Measurements from ENCODE around the gene TPSAB1.

Gene TPSAB1

DNA sequence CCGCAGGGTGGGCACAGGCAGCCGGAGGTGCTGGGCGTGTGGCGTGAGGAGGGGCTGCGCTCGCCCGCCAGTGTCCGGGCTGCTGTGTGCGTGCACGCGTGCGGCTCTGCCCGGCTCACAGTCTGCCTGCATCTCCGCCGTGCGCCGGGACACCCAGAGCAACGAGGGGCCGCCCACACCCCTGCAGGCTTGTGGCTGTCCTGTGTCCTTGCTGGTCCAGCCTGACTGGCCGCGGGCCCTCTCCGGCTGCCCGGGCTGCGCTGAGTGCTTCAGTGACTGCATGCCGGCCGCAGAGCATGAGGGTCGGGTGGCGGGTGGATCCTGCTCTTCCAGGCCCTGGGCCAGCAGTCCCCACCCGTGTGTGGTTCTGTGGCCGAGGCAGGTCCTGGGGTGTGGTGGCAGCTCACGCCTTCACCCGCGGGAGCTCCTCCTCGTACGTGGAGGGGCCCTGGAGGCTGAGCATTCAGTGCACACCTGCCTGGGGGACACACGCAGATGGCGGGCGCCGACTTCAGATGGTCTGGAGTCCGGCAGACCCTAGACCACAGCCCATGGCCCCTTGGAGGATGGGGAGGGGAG lies 27.8 kb upstream of the TPSAB1 start:
- Histone ChIP-seq H3K36me3 (ENCODE audit: insufficient read depth, low read depth, low read length) (peaks cover 13% of the 10 kb centered on the region; the same call in 1 of the 2 replicates), H3K9me3 (ENCODE audit: insufficient read depth, low read depth, low read length) (no peaks in the 10 kb centered on the region), H3K4me3 (ENCODE audit: low read length) (no peak overlapping the region), H3K27ac (ENCODE audit: low read length) (no peak overlapping the region), H3K9ac (ENCODE audit: low read depth, low read length) (no peak overlapping the region), H3K27me3 (ENCODE audit: insufficient read depth, low read length) (no peaks in the 10 kb centered on the region), H3K4me1 (ENCODE audit: insufficient read depth, low read length) (no peaks in the 10 kb centered on the region)

DNA sequence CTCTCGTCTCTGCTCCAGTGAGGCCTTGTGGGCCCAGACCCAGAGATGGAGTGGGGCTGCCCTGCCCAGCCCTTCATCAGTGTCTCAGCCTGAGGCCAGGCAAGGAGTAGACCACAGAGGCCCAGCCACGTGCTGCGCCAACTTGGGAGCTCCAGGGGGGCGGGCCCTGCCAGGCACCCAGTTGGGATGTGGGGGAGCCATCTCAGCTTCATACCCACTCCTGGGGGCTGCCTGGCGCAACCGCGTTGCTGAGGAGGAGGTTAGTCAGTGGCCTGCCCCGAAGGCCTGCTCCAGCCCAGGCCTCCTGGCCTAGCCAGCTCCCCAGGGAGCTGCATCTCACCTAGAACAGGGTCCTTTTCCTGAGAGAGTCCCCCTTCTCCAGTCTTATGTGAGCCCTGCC lies 27.3 kb upstream of the TPSAB1 start:
- Histone ChIP-seq H3K9me3 (ENCODE audit: insufficient read depth, low read depth, low read length) (no peaks in the 10 kb centered on the region), H3K9ac (ENCODE audit: low read depth, low read length) (no peak overlapping the region), H3K27me3 (ENCODE audit: insufficient read depth, low read length) (no peaks in the 10 kb centered on the region), H3K36me3 (ENCODE audit: insufficient read depth, low read depth, low read length) (peaks cover 15% of the 10 kb centered on the region; the same call in 1 of the 2 replicates), H3K4me3 (ENCODE audit: low read length) (no peak overlapping the region), H3K4me1 (ENCODE audit: insufficient read depth, low read length) (no peaks in the 10 kb centered on the region), H3K27ac (ENCODE audit: low read length) (no peak overlapping the region)

DNA sequence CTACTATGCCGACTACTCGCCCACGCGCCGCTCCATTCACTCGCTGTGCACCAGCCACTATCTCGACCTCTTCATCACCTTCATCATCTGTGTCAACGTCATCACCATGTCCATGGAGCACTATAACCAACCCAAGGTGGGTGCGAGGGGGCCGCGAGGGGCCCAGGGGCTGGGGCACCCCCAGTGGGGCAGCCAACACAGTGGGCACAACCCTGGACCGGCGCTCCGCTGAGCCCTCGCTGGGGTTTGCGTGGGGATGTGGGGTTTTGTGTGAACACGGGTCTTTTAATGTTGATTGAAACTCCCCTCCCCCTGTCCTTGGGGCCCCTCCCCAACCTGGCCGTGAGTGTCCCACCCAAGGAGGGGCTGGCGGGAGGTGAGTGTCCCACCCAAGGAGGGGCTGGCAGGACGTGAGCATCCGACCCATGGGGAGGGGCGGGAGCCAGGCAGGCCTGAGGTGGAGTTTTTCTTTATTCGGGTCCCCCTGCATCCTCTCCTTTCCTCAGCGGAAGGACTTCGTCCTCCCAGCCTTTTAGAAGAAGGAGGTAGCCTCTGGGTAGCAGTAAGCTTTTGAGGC lies 26.6 kb upstream of the TPSAB1 start:
- peaks cover 15% of the 10 kb centered on the region; the same call in 1 of the 2 replicates for H3K36me3 ChIP-seq (ENCODE audit: insufficient read depth, low read depth, low read length)
- no peak overlapping the region for H3K4me3 ChIP-seq (ENCODE audit: low read length)
- H3K9ac ChIP-seq (ENCODE audit: low read depth, low read length): no peak overlapping the region
- H3K4me1 ChIP-seq (ENCODE audit: insufficient read depth, low read length): no peaks in the 10 kb centered on the region
- no peaks in the 10 kb centered on the region for H3K27me3 ChIP-seq (ENCODE audit: insufficient read depth, low read length)
- no peak overlapping the region for H3K27ac ChIP-seq (ENCODE audit: low read length)
- H3K9me3 ChIP-seq (ENCODE audit: insufficient read depth, low read depth, low read length): no peaks in the 10 kb centered on the region

DNA sequence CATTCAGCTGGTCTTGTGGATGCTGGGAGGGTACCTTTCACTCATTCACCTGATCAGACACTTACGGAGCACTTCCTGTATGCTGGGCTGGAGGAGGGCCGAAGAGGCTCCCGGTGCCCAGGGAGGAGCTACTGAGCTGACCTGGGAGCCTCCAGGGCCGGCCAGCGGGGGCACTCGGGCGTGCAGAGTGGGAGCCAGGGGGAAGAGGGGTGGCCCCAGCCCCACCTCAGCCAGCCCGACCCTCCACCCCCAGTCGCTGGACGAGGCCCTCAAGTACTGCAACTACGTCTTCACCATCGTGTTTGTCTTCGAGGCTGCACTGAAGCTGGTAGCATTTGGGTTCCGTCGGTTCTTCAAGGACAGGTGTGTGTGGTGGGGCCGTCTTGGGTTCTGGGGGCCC lies 25.8 kb upstream of the TPSAB1 start:
- Histone ChIP-seq H3K27ac (ENCODE audit: low read length) (no peak overlapping the region), H3K9ac (ENCODE audit: low read depth, low read length) (no peak overlapping the region), H3K4me1 (ENCODE audit: insufficient read depth, low read length) (no peaks in the 10 kb centered on the region), H3K4me3 (ENCODE audit: low read length) (no peak overlapping the region), H3K27me3 (ENCODE audit: insufficient read depth, low read length) (no peaks in the 10 kb centered on the region), H3K9me3 (ENCODE audit: insufficient read depth, low read depth, low read length) (no peaks in the 10 kb centered on the region), H3K36me3 (ENCODE audit: insufficient read depth, low read depth, low read length) (peaks cover 15% of the 10 kb centered on the region; the same call in 1 of the 2 replicates)

DNA sequence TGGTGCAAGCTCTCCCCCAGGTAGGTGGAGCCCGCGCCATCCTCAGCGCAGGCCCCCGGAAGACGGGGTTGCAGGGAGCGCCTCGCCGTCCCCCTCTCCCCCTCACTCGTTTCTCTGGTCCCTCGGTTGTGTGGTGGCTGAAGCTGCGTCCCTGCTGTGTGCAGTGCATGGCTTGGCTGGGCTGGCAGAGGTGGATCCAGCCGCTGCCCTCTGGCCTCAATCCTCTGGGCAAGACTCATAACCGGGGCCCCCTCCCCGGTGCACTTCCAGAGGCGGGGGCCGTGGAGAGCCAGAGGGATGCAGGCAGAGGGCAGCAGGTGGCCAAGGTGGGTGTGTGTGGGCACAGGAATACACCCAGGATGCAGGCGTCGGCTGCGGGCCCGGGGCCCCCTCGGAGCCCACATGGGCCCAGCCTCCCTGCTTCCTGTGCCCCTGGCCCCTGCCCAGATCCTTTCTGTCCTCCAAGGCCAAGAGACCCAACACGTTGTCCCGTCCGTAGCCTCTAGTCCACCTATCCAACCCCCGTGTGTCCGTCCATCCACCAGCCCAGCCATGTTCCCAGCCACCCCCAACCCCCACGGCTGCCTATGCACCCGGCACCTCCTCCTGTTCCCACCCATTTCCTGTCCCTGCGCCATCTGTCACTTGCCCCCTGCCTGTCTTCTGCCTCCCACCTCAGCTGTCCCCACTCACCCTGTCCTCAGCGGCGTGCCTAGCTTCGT lies 24.8 kb upstream of the TPSAB1 start:
- Histone ChIP-seq H3K4me3 (ENCODE audit: low read length) (no peak overlapping the region), H3K9me3 (ENCODE audit: insufficient read depth, low read depth, low read length) (no peaks in the 10 kb centered on the region), H3K27me3 (ENCODE audit: insufficient read depth, low read length) (no peaks in the 10 kb centered on the region), H3K27ac (ENCODE audit: low read length) (no peak overlapping the region), H3K4me1 (ENCODE audit: insufficient read depth, low read length) (no peaks in the 10 kb centered on the region), H3K9ac (ENCODE audit: low read depth, low read length) (no peak overlapping the region), H3K36me3 (ENCODE audit: insufficient read depth, low read depth, low read length) (peaks cover 20% of the 10 kb centered on the region; the same call in 1 of the 2 replicates)

DNA sequence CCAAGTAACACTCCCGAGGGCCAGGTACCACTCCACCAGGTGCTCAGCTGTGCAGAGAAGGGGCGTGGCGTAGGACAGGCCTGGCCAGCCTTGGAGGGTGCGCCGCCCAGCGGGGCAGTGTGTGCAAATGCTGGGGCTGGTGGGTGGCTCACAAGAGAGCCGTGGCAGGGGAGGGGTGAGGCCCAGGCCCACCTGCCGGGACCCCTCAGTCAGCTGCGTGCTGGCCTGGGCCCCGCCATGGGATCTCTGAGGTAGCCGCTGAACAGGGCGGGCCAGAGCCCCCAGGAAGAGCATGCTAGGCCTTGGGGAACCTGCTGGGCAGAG lies 24.2 kb upstream of the TPSAB1 start:
- Histone ChIP-seq H3K9ac (ENCODE audit: low read depth, low read length) (no peak overlapping the region), H3K4me1 (ENCODE audit: insufficient read depth, low read length) (no peaks in the 10 kb centered on the region), H3K27ac (ENCODE audit: low read length) (no peak overlapping the region), H3K36me3 (ENCODE audit: insufficient read depth, low read depth, low read length) (peaks cover 20% of the 10 kb centered on the region; the same call in 1 of the 2 replicates), H3K27me3 (ENCODE audit: insufficient read depth, low read length) (no peaks in the 10 kb centered on the region), H3K9me3 (ENCODE audit: insufficient read depth, low read depth, low read length) (no peaks in the 10 kb centered on the region), H3K4me3 (ENCODE audit: low read length) (no peak overlapping the region)

DNA sequence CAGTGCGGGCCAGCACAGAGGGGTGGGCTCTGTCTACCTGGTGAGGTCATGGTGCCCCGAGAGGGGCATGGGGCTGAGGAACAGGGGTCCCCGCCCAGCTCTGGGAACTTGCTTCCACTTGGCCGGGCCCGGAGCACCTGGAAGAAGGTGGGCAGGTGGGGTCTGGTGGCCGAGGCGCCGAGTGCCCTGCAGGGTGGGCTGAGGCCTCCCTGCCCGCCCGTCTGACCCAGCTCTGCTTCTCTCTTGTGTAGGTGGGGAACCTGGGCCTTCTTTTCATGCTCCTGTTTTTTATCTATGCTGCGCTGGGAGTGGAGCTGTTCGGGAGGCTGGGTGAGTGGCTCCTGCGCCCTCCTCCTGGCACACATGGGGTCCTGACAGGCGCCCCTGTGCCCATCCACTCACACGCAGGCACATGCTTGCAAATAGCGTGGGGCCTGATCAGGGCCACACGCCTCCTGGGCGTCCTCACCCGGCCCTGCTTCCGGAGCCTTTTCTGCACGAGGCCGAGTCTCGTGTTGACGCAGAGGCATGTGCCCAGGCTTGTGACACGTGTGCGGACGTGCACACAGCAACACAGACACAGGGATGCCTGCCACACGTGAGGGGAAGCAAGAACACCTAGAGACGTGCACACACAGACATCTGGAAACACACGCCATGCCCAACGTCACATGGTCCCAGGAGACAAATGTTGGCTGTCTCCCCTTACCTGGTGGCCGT lies 23.7 kb upstream of the TPSAB1 start:
- Histone ChIP-seq H3K4me3 (ENCODE audit: low read length) (no peak overlapping the region), H3K4me1 (ENCODE audit: insufficient read depth, low read length) (no peaks in the 10 kb centered on the region), H3K9ac (ENCODE audit: low read depth, low read length) (no peak overlapping the region), H3K9me3 (ENCODE audit: insufficient read depth, low read depth, low read length) (no peaks in the 10 kb centered on the region), H3K36me3 (ENCODE audit: insufficient read depth, low read depth, low read length) (peaks cover 20% of the 10 kb centered on the region; the same call in 1 of the 2 replicates), H3K27ac (ENCODE audit: low read length) (no peak overlapping the region), H3K27me3 (ENCODE audit: insufficient read depth, low read length) (no peaks in the 10 kb centered on the region)

DNA sequence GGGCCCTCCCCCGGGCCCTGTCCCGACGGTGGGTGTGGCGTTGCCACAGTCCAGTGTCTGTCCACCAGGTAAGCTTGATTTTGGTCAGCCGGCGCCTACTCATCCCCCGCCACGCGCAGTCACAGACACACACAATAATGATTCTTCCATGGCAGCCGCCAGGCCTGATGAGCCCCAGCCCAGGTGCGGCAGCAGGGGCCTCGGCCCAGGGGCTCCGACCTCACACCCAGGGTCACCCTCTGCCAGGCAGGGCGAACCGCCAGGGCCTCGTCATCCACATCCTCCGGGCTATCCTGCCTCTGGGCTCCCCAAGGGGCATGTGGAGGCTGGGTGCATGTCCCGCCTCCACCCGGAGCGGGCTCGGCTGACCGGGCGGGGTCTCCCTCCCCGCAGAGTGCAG lies 23.0 kb upstream of the TPSAB1 start:
- Histone ChIP-seq H3K9ac (ENCODE audit: low read depth, low read length) (no peak overlapping the region), H3K27me3 (ENCODE audit: insufficient read depth, low read length) (no peaks in the 10 kb centered on the region), H3K36me3 (ENCODE audit: insufficient read depth, low read depth, low read length) (peaks cover 20% of the 10 kb centered on the region; the same call in 1 of the 2 replicates)

DNA sequence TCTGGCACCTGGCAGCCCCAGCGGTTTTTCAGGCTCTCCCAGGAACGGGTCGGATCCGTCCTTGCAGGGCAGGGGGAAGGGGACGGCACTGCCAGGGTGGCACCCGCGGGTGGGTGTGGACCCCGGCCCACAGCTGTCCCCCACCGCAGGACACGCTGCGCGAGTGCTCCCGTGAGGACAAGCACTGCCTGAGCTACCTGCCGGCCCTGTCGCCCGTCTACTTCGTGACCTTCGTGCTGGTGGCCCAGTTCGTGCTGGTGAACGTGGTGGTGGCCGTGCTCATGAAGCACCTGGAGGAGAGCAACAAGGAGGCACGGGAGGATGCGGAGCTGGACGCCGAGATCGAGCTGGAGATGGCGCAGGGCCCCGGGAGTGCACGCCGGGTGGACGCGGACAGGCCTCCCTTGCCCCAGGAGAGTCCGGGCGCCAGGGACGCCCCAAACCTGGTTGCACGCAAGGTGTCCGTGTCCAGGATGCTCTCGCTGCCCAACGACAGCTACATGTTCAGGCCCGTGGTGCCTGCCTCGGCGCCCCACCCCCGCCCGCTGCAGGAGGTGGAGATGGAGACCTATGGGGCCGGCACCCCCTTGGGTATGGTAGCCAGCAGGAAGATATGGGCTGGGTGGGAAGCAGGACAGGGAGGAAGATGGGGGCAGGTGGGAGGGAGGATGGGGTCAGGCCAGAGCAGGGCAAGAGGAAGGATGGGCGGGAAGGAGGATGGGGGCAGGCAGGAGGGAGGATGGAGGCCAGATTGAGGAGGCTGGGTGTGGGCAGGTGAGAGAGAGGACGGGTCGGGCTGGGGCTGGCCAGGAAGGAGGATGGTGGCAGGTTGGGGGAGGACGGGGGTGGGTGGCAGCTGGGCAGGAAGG lies 22.2 kb upstream of the TPSAB1 start:
- no peak overlapping the region for H3K27ac ChIP-seq (ENCODE audit: low read length)
- no peaks in the 10 kb centered on the region for H3K27me3 ChIP-seq (ENCODE audit: insufficient read depth, low read length)
- no peak overlapping the region for H3K9ac ChIP-seq (ENCODE audit: low read depth, low read length)
- H3K4me3 ChIP-seq (ENCODE audit: low read length): no peak overlapping the region
- H3K36me3 ChIP-seq (ENCODE audit: insufficient read depth, low read depth, low read length): peaks cover 20% of the 10 kb centered on the region; the same call in 1 of the 2 replicates
- H3K9me3 ChIP-seq (ENCODE audit: insufficient read depth, low read depth, low read length): no peaks in the 10 kb centered on the region
- no peaks in the 10 kb centered on the region for H3K4me1 ChIP-seq (ENCODE audit: insufficient read depth, low read length)

More for the DNA sequence above, 23.0 kb upstream of the TPSAB1 start:
- Histone ChIP-seq H3K27ac (ENCODE audit: low read length) (no peak overlapping the region), H3K9me3 (ENCODE audit: insufficient read depth, low read depth, low read length) (no peaks in the 10 kb centered on the region), H3K4me3 (ENCODE audit: low read length) (no peak overlapping the region), H3K4me1 (ENCODE audit: insufficient read depth, low read length) (no peaks in the 10 kb centered on the region)

DNA sequence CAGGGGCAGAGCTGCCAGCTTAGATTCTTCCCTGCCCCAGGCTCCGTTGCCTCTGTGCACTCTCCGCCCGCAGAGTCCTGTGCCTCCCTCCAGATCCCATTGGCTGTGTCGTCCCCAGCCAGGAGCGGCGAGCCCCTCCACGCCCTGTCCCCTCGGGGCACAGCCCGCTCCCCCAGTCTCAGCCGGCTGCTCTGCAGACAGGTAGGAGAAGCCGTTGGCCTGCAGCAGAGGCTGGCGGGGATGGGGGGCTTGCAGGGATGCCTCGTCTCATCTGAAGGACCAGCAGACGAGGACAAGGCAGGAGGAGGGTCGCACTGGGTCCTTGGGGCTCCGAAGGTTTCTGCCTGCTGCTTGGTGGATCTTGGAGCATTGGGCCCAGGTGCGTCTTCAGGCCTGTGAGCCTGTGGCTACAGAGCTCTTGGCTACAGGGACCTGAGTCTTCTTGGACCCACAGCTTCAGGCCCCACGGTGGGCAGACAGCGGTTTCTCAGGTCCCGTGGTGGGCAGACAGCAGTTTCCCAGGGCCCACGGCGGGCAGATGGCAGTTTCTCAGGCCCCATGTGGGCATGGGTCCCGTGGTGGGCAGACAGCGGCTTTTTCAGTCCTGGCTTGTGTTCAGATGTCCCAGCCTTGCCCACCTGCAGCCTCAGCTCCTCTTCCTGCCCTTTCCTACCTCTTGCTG lies 21.4 kb upstream of the TPSAB1 start:
- Histone ChIP-seq H3K27ac (ENCODE audit: low read length) (no peak overlapping the region), H3K9me3 (ENCODE audit: insufficient read depth, low read depth, low read length) (no peaks in the 10 kb centered on the region), H3K4me1 (ENCODE audit: insufficient read depth, low read length) (no peaks in the 10 kb centered on the region), H3K27me3 (ENCODE audit: insufficient read depth, low read length) (no peaks in the 10 kb centered on the region), H3K36me3 (ENCODE audit: insufficient read depth, low read depth, low read length) (peaks cover 20% of the 10 kb centered on the region; the same call in 1 of the 2 replicates), H3K4me3 (ENCODE audit: low read length) (no peak overlapping the region), H3K9ac (ENCODE audit: low read depth, low read length) (no peak overlapping the region)
